Measurements from ENCODE around the gene ZNF117. TPM values are rescaled to one million over a fixed set of nuclear protein-coding genes. Genes with fewer than 3 reads are reported as not detected.

Gene ZNF117
- total RNA-seq, 1 experiment from 2014 or later: 2.5 TPM

- Histone ChIP-seq H3K4me2 (ENCODE audit: low read length) (no peak overlapping the region), H3K9ac (ENCODE audit: low read length) (no peak overlapping the region), H3K9me2 (ENCODE audit: insufficient read depth) (no peaks in the 10 kb centered on the region), H2AFZ (ENCODE audit: low read depth, low read length, poor library complexity, severe bottlenecking) (no peak overlapping the region), H3K9me3 (ENCODE audit: control insufficient read depth in 1 of 2, insufficient read depth in 1 of 2, low read depth in 1 of 2, low read length in 2 of 2) (no peaks in the 10 kb centered on the region), H4K20me1 (ENCODE audit: insufficient read depth) (no peaks in the 10 kb centered on the region), H3K4me1 (ENCODE audit: control insufficient read depth in 1 of 2, insufficient read depth in 2 of 2, low read length in 2 of 2) (no peaks in the 10 kb centered on the region), H3K36me3 (ENCODE audit: control insufficient read depth in 1 of 2, insufficient read depth in 2 of 2, low read length in 2 of 2) (no peaks in the 10 kb centered on the region; a peak in 1 of 4 replicates), H3K27ac (ENCODE audit: low read depth, low read length) (no peak overlapping the region), H3K27me3 (ENCODE audit: insufficient read depth, low read length) (no peaks in the 10 kb centered on the region), H3K79me2 (ENCODE audit: insufficient read depth, low read length) (no peaks in the 10 kb centered on the region), H3K4me3 (replicated peaks in 1 of 2; ENCODE audit: low read depth in 1 of 2, low read length in 2 of 2) (no peak overlapping the region)
- intact Hi-C loops (cut with micrococcal nuclease): no loop called here
- ATAC-seq: no peak
- DNase-seq (ENCODE audit: low read depth, low spot score): no peak
- TF ChIP-seq ZBTB33 (IDR thresholded peaks at IDR 0.05; ENCODE audit: extremely low read depth, insufficient replicate concordance, low read length) (no peak), EZH2phosphoT487 (IDR thresholded peaks at IDR 0.05; ENCODE audit: borderline replicate concordance) (no peak), SIN3A (IDR thresholded peaks at IDR 0.05; ENCODE audit: low read depth) (no peak), EZH2 (IDR thresholded peaks at IDR 0.05) (no peak)
- ChIA-PET POLR2A (no interaction called here), CTCF (no interaction called here), RAD21 (ENCODE audit: low non-redundant PET in 1 of 2, low total read pairs in 2 of 2, uncharacterized antibody in 2 of 2, unreplicated experiment in 2 of 2) (no interaction called here)
- no TSS peak for BruUV-seq (replicated peaks)
These were observed 25.2 kb downstream of the ZNF117 start for GRCh38 chr7:64965594-64965993.

GRCh38 chr7:64959072-64959747 is 31.6 kb downstream of the ZNF117 start:
- CTCF ChIA-PET: no interaction called here
- TF ChIP-seq CBX3 (IDR thresholded peaks at IDR 0.05; ENCODE audit: low read depth) (no peak), REST (IDR thresholded peaks at IDR 0.05; ENCODE audit: low read depth) (no peak), SP1 (IDR thresholded peaks at IDR 0.05; ENCODE audit: low read depth) (no peak), FOSL1 (IDR thresholded peaks at IDR 0.05; ENCODE audit: low read depth) (no peak), TCF7L2 (IDR thresholded peaks at IDR 0.05; ENCODE audit: borderline replicate concordance, extremely low read depth, insufficient read depth, insufficient read length) (no peak)
- Histone ChIP-seq H3K9me3 (ENCODE audit: control insufficient read depth in 1 of 2, insufficient read depth in 1 of 2, low read depth in 1 of 2, low read length in 2 of 2) (no peaks in the 10 kb centered on the region), H3K9ac (ENCODE audit: low read length) (no peak overlapping the region), H4K20me1 (ENCODE audit: insufficient read depth) (no peaks in the 10 kb centered on the region), H3K4me1 (ENCODE audit: control insufficient read depth in 1 of 2, insufficient read depth in 2 of 2, low read length in 2 of 2) (no peaks in the 10 kb centered on the region), H3K79me2 (ENCODE audit: insufficient read depth, low read length) (no peaks in the 10 kb centered on the region), H3K9me2 (ENCODE audit: insufficient read depth) (no peaks in the 10 kb centered on the region), H3K27me3 (ENCODE audit: insufficient read depth, low read length) (no peaks in the 10 kb centered on the region), H3K36me3 (ENCODE audit: control insufficient read depth in 1 of 2, insufficient read depth in 2 of 2, low read length in 2 of 2) (no peaks in the 10 kb centered on the region), H3K27ac (ENCODE audit: low read depth, low read length) (no peak overlapping the region), H3K4me2 (ENCODE audit: low read length) (no peak overlapping the region), H2AFZ (ENCODE audit: low read depth, low read length, poor library complexity, severe bottlenecking) (no peak overlapping the region), H3K4me3 (replicated peaks in 1 of 2; ENCODE audit: low read depth in 1 of 2, low read length in 2 of 2) (no peak overlapping the region)
- RAD21 ChIA-PET (ENCODE audit: low non-redundant PET in 1 of 2, low total read pairs in 2 of 2, uncharacterized antibody in 2 of 2, unreplicated experiment in 2 of 2): no interaction called here
- no peak for ATAC-seq
- intact Hi-C loops (cut with micrococcal nuclease): no loop called here
- BruUV-seq (replicated peaks): no TSS peak
- DNase-seq (ENCODE audit: low read depth, low spot score): no peak
- POLR2A ChIA-PET: no interaction called here

Measured in HCT116 (cell line).